Measurements from ENCODE around the gene ZNF423. TPM values are rescaled to one million over a fixed set of nuclear protein-coding genes. Genes with fewer than 3 reads are reported as not detected.

The ZNF423 gene
- total RNA-seq, 1 experiment from 2014 or later = 0.97 TPM

- no peak for DNase-seq (ENCODE audit: low spot score)
Measured at GRCh38 chr16:49849037-49849753, 6.7 kb downstream of the ZNF423 start.

GRCh38 chr16:49848530-49848929, 7.4 kb downstream of the ZNF423 start:
- no peak for DNase-seq (ENCODE audit: low spot score)

- DNase-seq (ENCODE audit: low spot score) = no peak
Measured at GRCh38 chr16:49846800-49847199, 9.1 kb downstream of the ZNF423 start.

- no peak for DNase-seq (ENCODE audit: low spot score)
Measured at GRCh38 chr16:49844359-49844758, 11.6 kb downstream of the ZNF423 start.

GRCh38 chr16:49843758-49844157, 12.2 kb downstream of the ZNF423 start:
- no peak for DNase-seq (ENCODE audit: low spot score)

- DNase-seq (ENCODE audit: low spot score) = no peak
Measured at GRCh38 chr16:49842972-49843371, 12.9 kb downstream of the ZNF423 start.

GRCh38 chr16:49839017-49839825, 16.7 kb downstream of the ZNF423 start:
- no peak for DNase-seq (ENCODE audit: low spot score)

GRCh38 chr16:49838441-49839016, 17.4 kb downstream of the ZNF423 start:
- DNase-seq (ENCODE audit: low spot score) = no peak

GRCh38 chr16:49837688-49838410, 18.1 kb downstream of the ZNF423 start:
- no peak for DNase-seq (ENCODE audit: low spot score)

- DNase-seq (ENCODE audit: low spot score) = no peak
Measured at GRCh38 chr16:49836668-49837067, 19.2 kb downstream of the ZNF423 start.

- DNase-seq (ENCODE audit: low spot score) = no peak
Measured at GRCh38 chr16:49836218-49836617, 19.7 kb downstream of the ZNF423 start.

- no peak for DNase-seq (ENCODE audit: low spot score)
Measured at GRCh38 chr16:49835161-49835777, 20.6 kb downstream of the ZNF423 start.

GRCh38 chr16:49834531-49835151, 21.3 kb downstream of the ZNF423 start:
- DNase-seq (ENCODE audit: low spot score) = no peak

- DNase-seq (ENCODE audit: low spot score) = no peak
Measured at GRCh38 chr16:49833796-49834530, 21.9 kb downstream of the ZNF423 start.

GRCh38 chr16:49833085-49833484, 22.8 kb downstream of the ZNF423 start:
- DNase-seq (ENCODE audit: low spot score) = no peak

GRCh38 chr16:49832177-49832576, 23.7 kb downstream of the ZNF423 start:
- no peak for DNase-seq (ENCODE audit: low spot score)

- DNase-seq (ENCODE audit: low spot score) = no peak
Measured at GRCh38 chr16:49830873-49831272, 25.0 kb downstream of the ZNF423 start.

- DNase-seq (ENCODE audit: low spot score) = no peak
Measured at GRCh38 chr16:49828533-49829267, 27.2 kb downstream of the ZNF423 start.

- no peak for DNase-seq (ENCODE audit: low spot score)
Measured at GRCh38 chr16:49827805-49828438, 28.0 kb downstream of the ZNF423 start.
